GM19099 (cell line): ENCODE measurements around the gene TMEM253.

Experiments
- POLR2A ChIP-seq: IDR thresholded peaks from 3 replicates; pipeline ENCODE4 v1.6.1; 2011; ENCODE audit warnings: low read depth; ENCODE audit not compliant: insufficient read length; ENCODE audit errors: extremely low read depth

TMEM253 gene

DNA sequence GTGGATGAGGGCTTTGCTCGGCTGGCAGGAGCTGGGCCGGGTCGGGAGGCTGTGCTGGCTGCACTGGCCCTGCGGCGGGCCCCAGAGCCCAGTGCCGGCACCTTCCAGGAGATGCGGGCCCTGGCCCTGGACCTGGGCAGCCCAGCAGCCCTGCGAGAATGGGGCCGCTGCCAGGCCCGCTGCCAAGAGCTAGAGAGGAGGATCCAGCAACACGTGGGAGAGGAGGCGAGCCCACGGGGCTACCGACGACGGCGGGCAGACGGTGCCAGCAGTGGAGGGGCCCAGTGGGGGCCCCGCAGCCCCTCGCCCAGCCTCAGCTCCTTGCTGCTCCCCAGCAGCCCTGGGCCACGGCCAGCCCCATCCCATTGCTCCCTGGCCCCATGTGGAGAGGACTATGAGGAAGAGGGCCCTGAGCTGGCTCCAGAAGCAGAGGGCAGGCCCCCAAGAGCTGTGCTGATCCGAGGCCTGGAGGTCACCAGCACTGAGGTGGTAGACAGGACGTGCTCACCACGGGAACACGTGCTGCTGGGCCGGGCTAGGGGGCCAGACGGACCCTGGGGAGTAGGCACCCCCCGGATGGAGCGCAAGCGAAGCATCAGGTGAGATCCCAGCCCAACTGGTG, 19.2 kb upstream of the TMEM253 start:
- no peak for TF ChIP-seq POLR2A

DNA sequence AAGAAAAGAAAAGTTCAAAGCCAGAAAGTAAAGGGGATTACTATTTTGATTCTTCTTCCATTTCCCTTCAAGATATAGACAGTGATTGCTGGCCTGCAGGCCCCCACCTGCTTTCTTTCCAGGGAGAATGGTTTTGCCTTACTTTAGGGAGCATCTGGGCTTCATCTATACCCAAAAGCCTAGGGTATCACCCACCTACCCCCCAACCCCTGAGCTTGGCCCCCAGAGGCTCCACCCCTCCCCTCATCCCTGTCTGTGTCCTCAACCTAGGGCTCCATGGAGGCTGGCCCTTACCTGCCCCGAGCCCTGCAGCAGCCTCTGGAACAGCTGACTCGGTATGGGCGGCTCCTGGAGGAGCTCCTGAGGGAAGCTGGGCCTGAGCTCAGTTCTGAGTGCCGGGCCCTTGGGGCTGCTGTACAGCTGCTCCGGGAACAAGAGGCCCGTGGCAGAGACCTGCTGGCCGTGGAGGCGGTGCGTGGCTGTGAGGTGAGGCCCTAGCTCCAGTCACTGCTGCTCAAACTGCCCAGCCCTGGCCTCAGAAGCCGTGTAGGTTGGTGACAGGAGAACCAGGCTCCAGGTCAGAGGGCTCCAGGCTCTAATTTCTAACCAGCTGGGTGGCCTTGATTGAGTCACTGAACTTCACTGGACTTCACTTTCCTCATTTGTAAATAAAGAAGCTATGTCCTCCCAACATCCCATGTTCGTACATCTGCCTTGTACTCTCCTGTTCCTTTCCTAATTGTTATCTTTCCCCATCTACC, 17.1 kb upstream of the TMEM253 start:
- no peak for TF ChIP-seq POLR2A

DNA sequence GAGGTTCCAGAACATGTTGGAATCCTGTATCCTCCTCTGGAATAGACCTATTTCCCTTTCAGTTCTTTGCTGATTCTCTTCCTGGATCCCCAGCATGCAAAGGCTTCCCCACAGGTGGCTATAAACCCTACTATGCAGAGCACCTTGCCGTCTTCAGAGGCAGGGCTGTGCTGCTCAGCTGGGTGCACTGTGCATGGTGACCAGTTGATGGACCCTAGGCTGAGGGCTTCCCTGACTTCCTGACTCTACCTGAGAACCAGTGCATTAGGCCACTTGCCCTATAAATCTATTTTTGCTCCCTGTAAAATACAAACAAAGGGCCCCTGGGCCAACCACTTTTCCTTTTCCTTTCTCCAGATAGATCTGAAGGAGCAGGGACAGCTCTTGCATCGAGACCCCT, 16.5 kb upstream of the TMEM253 start:
- TF ChIP-seq POLR2A, result no peak

DNA sequence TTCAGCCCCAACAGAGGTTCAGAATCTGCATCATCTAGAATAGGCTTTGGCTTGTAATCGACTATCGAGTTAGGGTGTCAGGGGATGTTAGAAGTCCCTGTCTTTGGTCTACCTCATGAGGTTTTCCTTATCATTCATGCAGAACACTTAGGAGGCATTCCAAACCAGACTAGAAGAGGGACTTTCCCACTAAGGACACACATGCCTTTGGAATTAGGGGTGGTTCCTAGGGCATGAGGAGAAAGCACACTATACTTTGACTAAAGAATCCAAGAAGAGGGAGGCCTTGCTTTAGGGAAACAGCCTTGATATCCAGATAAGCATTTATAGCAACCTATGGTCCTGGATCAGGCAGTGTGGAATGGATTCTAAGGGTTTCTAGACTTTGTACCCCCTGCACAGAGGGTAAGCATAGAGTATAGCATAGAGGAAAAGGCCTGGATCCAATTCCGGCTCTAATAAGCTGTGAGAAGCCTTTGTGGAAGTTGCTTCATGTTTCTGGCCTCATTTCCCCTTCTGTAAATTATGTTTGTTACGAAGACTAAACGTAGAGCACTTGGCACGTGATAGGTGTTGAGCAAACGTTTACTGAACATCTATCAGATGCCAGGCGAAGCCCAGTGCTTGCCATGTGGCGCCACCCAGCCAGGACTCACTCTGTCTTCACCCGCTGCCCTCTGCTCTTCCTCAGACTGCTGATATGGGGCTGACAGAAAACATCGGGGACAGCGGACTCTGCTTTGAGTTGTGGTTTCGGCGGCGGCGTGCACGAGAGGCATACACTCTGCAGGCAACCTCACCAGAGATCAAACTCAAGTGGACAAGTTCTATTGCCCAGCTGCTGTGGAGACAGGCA, 15.6 kb upstream of the TMEM253 start:
- TF ChIP-seq POLR2A, result no peak

DNA sequence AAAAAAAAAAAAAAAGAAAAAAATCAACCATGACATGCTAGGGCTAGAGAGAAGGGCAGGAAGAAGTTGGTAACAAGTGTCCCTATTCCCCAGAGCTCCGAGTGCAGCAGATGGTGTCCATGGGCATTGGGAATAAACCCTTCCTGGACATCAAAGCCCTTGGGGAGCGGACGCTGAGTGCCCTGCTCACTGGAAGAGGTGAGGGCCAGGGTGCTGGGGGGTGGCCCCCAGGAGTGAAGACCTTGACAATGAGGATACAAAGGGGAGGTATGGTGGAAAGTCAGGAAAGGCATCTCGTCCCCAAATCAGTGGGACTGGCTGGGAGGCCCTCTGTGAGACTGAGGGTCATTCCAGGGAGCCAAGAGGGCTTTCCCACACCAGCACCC, 14.0 kb upstream of the TMEM253 start:
- no peak for TF ChIP-seq POLR2A

DNA sequence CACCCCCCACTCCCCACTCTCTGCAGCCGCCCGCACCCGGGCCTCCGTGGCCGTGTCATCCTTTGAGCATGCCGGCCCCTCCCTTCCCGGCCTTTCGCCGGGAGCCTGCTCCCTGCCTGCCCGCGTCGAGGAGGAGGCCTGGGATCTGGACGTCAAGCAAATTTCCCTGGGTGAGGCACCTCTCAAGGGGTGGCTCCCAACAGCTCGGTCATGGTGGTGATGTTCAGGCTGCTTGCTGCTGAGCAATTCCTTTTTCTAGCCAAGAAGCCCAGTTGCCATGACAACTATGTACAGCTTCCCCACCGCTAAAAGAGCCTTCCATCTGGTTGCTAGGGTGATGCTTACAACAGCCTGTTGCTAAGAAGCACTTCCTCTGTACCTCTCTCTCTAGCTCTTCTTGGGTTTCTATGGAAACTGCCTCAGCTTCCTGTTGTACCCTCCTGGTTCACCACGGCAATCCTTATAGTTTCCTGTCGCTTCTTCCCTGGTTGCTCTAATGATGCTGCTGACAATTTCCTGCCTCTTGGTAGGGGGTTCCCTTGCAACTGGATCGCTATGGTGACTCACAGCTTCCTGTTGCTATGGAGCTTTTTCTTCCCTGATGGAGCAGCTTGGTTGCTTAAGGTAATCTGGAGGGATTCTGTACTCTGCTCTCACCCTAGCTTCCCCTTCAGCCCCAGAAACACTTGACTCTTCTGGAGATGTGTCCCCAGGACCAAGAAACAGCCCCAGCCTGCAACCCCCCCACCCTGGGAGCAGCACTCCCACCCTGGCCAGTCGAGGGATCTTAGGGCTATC, 13.4 kb upstream of the TMEM253 start:
- no peak for TF ChIP-seq POLR2A

DNA sequence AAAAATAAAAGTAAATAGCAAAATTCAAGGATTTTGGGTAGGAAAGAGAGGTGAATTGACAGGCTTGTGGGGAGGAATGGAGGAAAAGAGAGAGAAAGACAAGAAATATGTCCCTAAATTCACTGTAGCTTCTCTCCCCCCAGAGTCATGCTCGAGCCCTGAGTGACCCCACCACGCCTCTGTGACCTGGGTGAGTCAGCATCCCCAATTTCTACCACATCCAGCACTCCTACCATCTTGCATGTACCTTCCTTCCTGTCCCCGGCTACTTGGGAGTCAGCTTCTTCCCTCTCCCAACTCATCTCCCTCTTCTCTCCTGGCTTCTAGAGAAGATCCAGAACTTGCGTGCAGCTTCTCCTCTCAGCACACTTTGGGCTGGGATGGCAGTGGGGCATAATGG, 12.2 kb upstream of the TMEM253 start:
- no peak for TF ChIP-seq POLR2A

DNA sequence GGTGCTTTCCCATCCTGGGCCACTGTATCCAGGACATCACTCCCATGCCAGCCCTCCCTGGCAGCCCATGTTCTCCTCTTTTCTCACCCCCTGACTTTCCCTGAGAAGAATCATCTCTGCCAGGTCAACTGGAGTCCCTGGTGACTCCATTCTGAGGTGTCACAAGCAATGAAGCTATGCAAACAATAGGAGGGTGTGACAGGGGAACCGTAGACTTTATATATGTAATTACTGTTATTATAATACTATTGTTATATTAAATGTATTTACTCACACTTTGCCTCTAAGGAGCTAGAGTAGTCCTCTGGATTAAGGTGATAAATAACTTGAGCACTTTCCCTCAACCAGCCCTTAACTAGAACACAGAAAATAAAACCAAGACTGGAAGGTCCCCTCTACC, 11.6 kb upstream of the TMEM253 start:
- no peak for TF ChIP-seq POLR2A

DNA sequence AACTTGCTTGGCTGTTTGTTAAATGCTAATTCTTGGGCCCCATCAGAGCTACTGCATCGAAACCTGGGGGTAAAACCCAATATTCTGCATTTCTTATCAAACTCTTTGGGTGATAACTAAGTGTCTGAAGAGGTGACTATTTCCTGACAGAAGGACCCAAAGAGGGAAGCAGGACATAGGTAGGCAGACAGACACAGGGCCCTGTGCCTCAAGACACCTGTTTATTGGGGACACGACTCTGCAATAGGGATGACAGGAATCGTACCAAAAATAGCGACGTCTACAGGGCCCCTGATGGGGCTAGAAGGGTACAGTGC, 11.0 kb upstream of the TMEM253 start:
- TF ChIP-seq POLR2A, result no peak

DNA sequence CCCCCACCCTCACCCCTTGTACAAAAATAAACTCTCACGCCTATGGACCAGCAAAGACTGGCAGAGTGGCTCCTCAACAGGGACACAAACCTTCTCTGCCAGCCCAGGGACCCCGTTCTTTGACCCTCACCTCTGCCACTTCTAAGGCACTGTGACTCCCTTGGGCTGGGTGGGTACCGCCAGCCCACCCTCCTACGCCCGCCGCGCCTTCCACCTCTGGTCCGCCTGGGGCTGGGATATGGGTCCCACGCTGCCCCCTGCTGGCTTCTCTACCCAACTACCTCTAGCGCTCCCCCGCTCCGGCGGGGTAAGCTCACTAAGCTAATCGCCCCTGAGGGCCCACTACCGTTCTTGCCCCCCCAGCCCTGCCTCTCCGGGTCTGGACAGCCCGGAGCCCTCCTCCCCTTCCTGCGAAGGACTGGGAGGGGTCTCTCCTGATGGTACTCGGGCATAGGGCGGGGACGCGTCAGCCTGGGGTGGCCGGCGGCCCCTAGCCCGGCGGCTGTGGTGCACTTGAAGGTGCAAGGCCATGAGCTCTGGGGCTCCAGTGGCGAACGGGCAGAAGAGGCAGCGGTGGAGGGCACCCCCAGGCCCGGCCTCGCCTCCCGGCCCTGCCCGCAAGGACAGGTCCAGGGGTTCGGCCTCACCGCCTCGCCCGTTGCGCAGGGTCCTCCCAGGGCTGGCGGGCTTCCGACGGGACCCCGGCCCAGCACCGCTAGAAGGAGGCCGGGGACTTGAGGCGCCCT, 10.5 kb upstream of the TMEM253 start:
- TF ChIP-seq POLR2A, result no peak

DNA sequence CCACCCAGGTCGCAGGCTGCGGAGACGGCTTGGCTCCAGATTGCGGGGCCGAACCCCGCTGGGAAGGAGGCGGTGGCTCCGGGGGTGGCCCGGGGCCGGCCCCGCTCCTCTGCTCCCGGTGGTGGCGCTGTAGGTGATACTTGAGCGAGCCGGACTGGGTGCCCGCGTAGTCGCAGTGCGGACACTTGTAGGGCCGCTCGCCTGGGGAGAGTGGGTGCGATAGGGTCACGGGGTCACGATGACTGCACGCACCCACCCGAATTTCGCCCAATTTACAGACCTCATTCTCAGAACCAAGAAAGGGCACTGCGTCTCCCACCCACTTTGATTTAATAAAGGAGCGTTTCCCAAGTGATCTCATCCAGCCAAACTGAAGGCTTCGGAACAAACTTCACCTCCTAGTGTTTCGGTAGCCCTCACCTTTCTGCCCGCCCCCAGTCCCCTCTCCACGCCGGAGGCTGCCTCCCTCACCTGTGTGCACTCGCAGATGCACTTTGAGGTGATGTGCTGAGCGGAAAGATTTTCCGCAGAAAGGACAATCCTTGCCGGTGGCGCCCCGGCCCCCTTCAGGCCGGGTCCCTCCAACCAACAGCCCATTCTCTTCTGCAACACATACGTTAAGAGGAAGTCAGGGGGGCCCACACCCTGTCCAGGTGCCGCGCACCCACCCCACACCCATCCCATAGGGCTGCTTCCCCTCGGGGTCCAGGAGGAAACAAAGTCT, 9.8 kb upstream of the TMEM253 start:
- TF ChIP-seq POLR2A, result no peak

DNA sequence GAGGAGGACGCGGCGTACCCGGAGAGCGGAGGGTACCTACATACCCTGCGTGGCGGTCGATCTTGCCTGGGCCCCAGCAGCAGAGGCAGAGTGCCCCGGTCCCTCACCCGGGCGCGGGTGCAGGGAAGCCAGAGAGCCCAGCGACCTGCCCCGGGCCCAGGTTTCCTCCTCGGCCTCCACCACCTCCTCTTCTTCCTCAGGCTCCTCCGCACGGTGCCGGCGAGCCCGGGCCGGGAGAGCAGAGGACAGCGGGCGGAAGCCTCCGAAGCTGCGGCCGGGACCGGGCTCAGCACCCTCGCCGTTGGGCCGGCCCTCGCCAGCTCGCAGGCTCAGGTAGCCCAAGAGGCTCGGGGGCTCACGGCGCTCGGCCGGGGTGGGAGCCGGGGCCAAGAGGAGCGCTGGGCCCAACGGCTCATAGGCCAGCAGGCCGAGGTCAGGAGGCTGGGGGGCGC, 9.0 kb upstream of the TMEM253 start:
- no peak for TF ChIP-seq POLR2A

DNA sequence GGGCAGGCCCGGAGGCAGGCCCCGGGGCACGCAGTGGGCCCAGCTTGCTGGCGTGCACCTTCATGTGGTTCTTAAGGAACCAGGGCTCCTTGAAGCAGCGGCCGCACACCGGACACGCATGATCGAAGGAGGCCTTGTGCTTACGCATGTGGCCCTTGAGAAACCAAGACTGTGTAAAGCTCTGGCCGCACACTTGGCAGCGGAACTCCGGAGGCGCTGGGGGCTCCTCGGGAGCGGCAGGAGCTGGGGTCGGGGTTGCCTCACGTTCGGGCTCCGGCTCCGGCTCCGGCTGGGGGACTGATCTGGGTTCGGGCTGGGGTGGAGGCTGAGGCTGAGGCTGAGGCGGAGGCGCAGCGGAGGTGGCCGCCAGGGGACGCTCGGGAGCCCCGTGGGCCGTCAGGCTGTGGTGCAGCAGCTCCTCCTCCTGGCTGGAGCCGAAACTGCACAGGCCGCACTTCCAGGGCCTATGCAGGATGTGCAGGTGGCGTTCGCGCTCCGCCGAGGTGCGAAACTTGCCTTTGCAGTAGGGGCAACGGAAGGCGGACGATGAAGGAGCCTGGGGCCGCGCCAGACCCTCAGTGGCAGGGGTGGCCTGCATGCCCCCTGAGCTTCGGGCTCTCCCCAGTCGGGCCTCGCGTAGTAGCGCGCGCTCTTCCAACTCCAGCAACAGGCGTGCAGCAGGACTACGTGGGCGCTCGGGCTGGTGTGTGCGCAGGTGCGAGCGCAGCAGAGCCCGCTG, 8.4 kb upstream of the TMEM253 start:
- no peak for TF ChIP-seq POLR2A
